H9 (cell line): Measurements from ENCODE around the gene VEGFC. TPM values are rescaled to one million over a fixed set of nuclear protein-coding genes. Genes with fewer than 3 reads are reported as not detected.

Experiments used
- DNase-seq: peaks from one replicate; pipeline ENCODE4 v3.0.0-alpha.2; 2017
- H2AFZ ChIP-seq: one replicate; pipeline ENCODE4 v1.6.1; 2013; ENCODE audit warnings: mild to moderate bottlenecking, low read length, control low read depth, moderate library complexity
- H2AK5ac ChIP-seq: 2 replicates; pipeline ENCODE4 v1.6.1; 2013; ENCODE audit warnings: low read length, control low read depth, mixed read lengths; ENCODE audit not compliant: insufficient read length
- H2BK120ac ChIP-seq: one replicate; pipeline ENCODE4 v1.6.1; 2013; ENCODE audit warnings: low read depth, mild to moderate bottlenecking, low read length, control low read depth, inconsistent platforms; ENCODE audit not compliant: poor library complexity, severe bottlenecking
- H2BK12ac ChIP-seq: 2 replicates; pipeline ENCODE4 v1.6.1; 2013; ENCODE audit warnings: low read length, control low read depth, mixed read lengths, low read depth; ENCODE audit not compliant: insufficient read length
- H2BK15ac ChIP-seq: 2 replicates; pipeline ENCODE4 v1.6.1; 2013; ENCODE audit warnings: low read depth, low read length, control low read depth
- H2BK20ac ChIP-seq: one replicate; pipeline ENCODE4 v1.6.1; 2013; ENCODE audit warnings: low read depth, mild to moderate bottlenecking, low read length, control low read depth, inconsistent platforms; ENCODE audit not compliant: poor library complexity, severe bottlenecking
- H2BK5ac ChIP-seq: 2 replicates; pipeline ENCODE4 v1.6.1; 2013; ENCODE audit warnings: low read length, control low read depth, mixed read lengths; ENCODE audit not compliant: insufficient read length
- H3K14ac ChIP-seq: 2 replicates; pipeline ENCODE4 v1.6.1; 2013; ENCODE audit warnings: low read length, control low read depth; ENCODE audit not compliant: insufficient read depth
- H3K18ac ChIP-seq: 2 replicates; pipeline ENCODE4 v1.6.1; 2013; ENCODE audit warnings: low read depth, mild to moderate bottlenecking, mixed read lengths, low read length, control low read depth; ENCODE audit not compliant: insufficient read length
- H3K23ac ChIP-seq: 2 replicates; pipeline ENCODE4 v1.6.1; 2013; ENCODE audit warnings: low read length, control low read depth, mixed read lengths, low read depth; ENCODE audit not compliant: insufficient read length
- H3K23me2 ChIP-seq: 2 replicates; pipeline ENCODE4 v1.6.1; 2013; ENCODE audit warnings: low read depth, mild to moderate bottlenecking, mixed read lengths, low read length, control low read depth; ENCODE audit not compliant: insufficient read length, poor library complexity, severe bottlenecking
- H3K27ac ChIP-seq: 2 replicates; pipeline ENCODE4 v1.5.1; 2013; ENCODE audit warnings: low read length, control low read depth, mixed read lengths, low read depth; ENCODE audit not compliant: insufficient read length
- H3K27me3 ChIP-seq: 2 replicates; pipeline ENCODE4 v1.6.1; 2013; ENCODE audit warnings: low read length, control low read depth, inconsistent platforms; ENCODE audit not compliant: insufficient read depth
- H3K4ac ChIP-seq: 2 replicates; pipeline ENCODE4 v1.6.1; 2013; ENCODE audit warnings: low read depth, mild to moderate bottlenecking, control low read depth, inconsistent platforms, low read length, moderate library complexity
- H3K4me1 ChIP-seq: 2 replicates; pipeline ENCODE4 v1.6.1; 2013; ENCODE audit warnings: low read length, control low read depth, inconsistent platforms; ENCODE audit not compliant: insufficient read depth
- H3K4me2 ChIP-seq: 2 replicates; pipeline ENCODE4 v1.6.1; 2013; ENCODE audit warnings: low read length, control low read depth, mixed read lengths; ENCODE audit not compliant: insufficient read length, insufficient read depth
- H3K56ac ChIP-seq: 2 replicates; pipeline ENCODE4 v1.6.1; 2013; ENCODE audit warnings: low read depth, mild to moderate bottlenecking, mixed read lengths, low read length, control low read depth; ENCODE audit not compliant: insufficient read length
- H3K79me1 ChIP-seq: 2 replicates; pipeline ENCODE4 v1.6.1; 2013; ENCODE audit warnings: low read depth, mild to moderate bottlenecking, moderate library complexity, low read length, control low read depth, inconsistent platforms; ENCODE audit not compliant: insufficient read depth, poor library complexity, severe bottlenecking
- H3K79me2 ChIP-seq: 2 replicates; pipeline ENCODE4 v1.6.1; 2013; ENCODE audit warnings: low read length, control low read depth, inconsistent platforms; ENCODE audit not compliant: insufficient read depth
- H3K9ac ChIP-seq: 2 replicates; pipeline ENCODE4 v1.6.1; 2013; ENCODE audit warnings: low read length, control low read depth, mixed read lengths; ENCODE audit not compliant: insufficient read length; ENCODE audit errors: extremely low read depth
- H3K9me3 ChIP-seq: one replicate; pipeline ENCODE4 v1.6.1; 2013; ENCODE audit warnings: low read depth, low read length, inconsistent platforms; ENCODE audit not compliant: control insufficient read depth
- H3T11ph ChIP-seq: one replicate; pipeline ENCODE4 v1.6.1; 2013; ENCODE audit warnings: mild to moderate bottlenecking, low read length, control low read depth, inconsistent platforms
- H4K20me1 ChIP-seq: one replicate; pipeline ENCODE4 v1.6.1; 2013; ENCODE audit not compliant: control insufficient read depth, insufficient read length, insufficient read depth
- H4K5ac ChIP-seq: 2 replicates; pipeline ENCODE4 v1.6.1; 2013; ENCODE audit warnings: low read depth, mild to moderate bottlenecking, mixed read lengths, low read length, control low read depth; ENCODE audit not compliant: insufficient read length
- H4K8ac ChIP-seq: replicated peaks from 2 replicates; pipeline ENCODE4 v1.6.1; 2013; ENCODE audit warnings: low read length, control low read depth, mixed read lengths, low read depth; ENCODE audit not compliant: insufficient read length
- H4K91ac ChIP-seq: 2 replicates; pipeline ENCODE4 v1.6.1; 2013; ENCODE audit warnings: low read depth, mild to moderate bottlenecking, moderate library complexity, mixed read lengths, low read length, control low read depth; ENCODE audit not compliant: insufficient read length
- H3K27ac Mint-ChIP-seq, 3 experiments: 2 replicates in 2 of 3; 3 replicates in 1 of 3; pipeline ENCODE4 v1.8.0; 2020 to 2021; ENCODE audit warnings: mixed read lengths in 3 of 3, mild to moderate bottlenecking in 1 of 3, moderate library complexity in 1 of 3
- H3K27me3 Mint-ChIP-seq: 2 replicates; pipeline ENCODE4 v1.8.0; 2021; ENCODE audit warnings: low read depth, mild to moderate bottlenecking, moderate library complexity, mixed read lengths
- H3K36me3 Mint-ChIP-seq, 3 experiments: 2 replicates in 2 of 3; 3 replicates in 1 of 3; pipeline ENCODE4 v1.8.0; 2020 to 2021; ENCODE audit warnings: low read depth in 3 of 3, mixed read lengths in 3 of 3; ENCODE audit not compliant: insufficient read depth in 1 of 3
- H3K4me1 Mint-ChIP-seq, 2 experiments: 2 replicates each; pipeline ENCODE4 v1.8.0; 2020; ENCODE audit warnings: mixed read lengths in 2 of 2
- H3K4me3 Mint-ChIP-seq, 2 experiments: 2 replicates in 1 of 2; 3 replicates in 1 of 2; pipeline ENCODE4 v1.8.0; 2020 to 2021; ENCODE audit warnings: mild to moderate bottlenecking in 2 of 2, mixed read lengths in 2 of 2, moderate library complexity in 1 of 2
- H3K9me3 Mint-ChIP-seq, 2 experiments: 2 replicates in 1 of 2; 3 replicates in 1 of 2; pipeline ENCODE4 v1.8.0; 2020; ENCODE audit warnings: mild to moderate bottlenecking in 2 of 2, mixed read lengths in 2 of 2, moderate library complexity in 1 of 2
- WGBS: extraction: QIAGEN DNeasy Blood & Tissue Kit; methylation state at CpG from one replicate; pipeline ENCODE4 v1.1.7; 2013; ENCODE audit warnings: missing lambda C conversion rate, low lambda C conversion rate, mixed read lengths; ENCODE audit not compliant: insufficient read length; ENCODE audit errors: extremely low coverage; 5-methylcytosine and 5-hydroxymethylcytosine counted together
- total RNA-seq: library from RNA; stranded (reverse); gene quantifications from 2 replicates; pipeline ENCODE4 v1.2.1, GENCODE V29; 2021
- TF ChIP-seq, protein P1 (sequence below): fragments of 200-600 bp; sonication (generic); conservative IDR thresholded peaks from 3 replicates; pipeline ENCODE4 v1.8.0; 2021; ENCODE audit warnings: antibody characterized with exemption, mild to moderate bottlenecking

VEGFC gene
- total RNA-seq, 1 experiment from 2014 or later = 0.46 TPM

DNA sequence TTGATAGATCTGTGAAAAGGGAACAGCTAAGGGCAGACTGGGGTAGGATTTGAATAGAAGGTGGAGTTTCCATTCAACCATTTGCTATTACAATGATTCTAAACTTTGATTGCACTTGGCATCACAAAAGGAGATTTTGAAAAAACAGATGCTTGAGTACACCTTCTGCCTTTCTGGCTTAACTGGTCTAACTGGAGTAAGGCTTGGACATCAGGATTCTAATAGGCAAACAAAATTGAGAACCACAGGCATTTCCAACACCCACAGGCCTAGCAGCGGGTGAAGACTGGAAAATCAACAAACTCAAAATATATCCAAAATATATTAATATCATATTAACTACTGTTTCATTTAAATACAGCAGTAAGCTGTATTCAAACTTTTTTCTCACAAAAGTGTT is 1.9 kb upstream of the VEGFC start:
- Histone ChIP-seq H3K27me3 (peaks cover 2% of the 10 kb centered on the region; the same call in 1 of the 2 replicates), H3K4me2 (no peak overlapping the region), H2AFZ (no peak overlapping the region)

More for the DNA sequence above, 1.9 kb upstream of the VEGFC start:
- H2BK20ac ChIP-seq = no peak overlapping the region
- Mint-ChIP-seq H3K9me3 (no peaks in the 10 kb centered on the region), H3K36me3 (no peaks in the 10 kb centered on the region), H3K4me1 (peaks cover 8 to 11% of the 10 kb centered on the region in 2 experiments; a peak in 3 of 4 replicates), H3K27me3 (peaks cover 47% of the 10 kb centered on the region), H3K4me3 (no peak overlapping the region), H3K27ac (no peak overlapping the region)
- H3K4ac ChIP-seq = no peak overlapping the region
- no peak overlapping the region for H2BK12ac ChIP-seq
- H4K8ac ChIP-seq = no peak overlapping the region
- peaks cover 5% of the 10 kb centered on the region for H3K23me2 ChIP-seq
- H2BK120ac ChIP-seq = no peak overlapping the region
- H3K9me3 ChIP-seq = no peaks in the 10 kb centered on the region
- no peak overlapping the region for H3K27ac ChIP-seq
- H3K4me1 ChIP-seq = no peaks in the 10 kb centered on the region
- no peak overlapping the region for H2AK5ac ChIP-seq
- WGBS = no CpG with 5 or more reads among the region's 1 CpG
- no peak overlapping the region for H4K91ac ChIP-seq
- no peak overlapping the region for H3K18ac ChIP-seq
- no peak overlapping the region for H4K5ac ChIP-seq
- H2BK5ac ChIP-seq = no peak overlapping the region
- H3K56ac ChIP-seq = no peak overlapping the region
- TF ChIP-seq, protein P1, sequence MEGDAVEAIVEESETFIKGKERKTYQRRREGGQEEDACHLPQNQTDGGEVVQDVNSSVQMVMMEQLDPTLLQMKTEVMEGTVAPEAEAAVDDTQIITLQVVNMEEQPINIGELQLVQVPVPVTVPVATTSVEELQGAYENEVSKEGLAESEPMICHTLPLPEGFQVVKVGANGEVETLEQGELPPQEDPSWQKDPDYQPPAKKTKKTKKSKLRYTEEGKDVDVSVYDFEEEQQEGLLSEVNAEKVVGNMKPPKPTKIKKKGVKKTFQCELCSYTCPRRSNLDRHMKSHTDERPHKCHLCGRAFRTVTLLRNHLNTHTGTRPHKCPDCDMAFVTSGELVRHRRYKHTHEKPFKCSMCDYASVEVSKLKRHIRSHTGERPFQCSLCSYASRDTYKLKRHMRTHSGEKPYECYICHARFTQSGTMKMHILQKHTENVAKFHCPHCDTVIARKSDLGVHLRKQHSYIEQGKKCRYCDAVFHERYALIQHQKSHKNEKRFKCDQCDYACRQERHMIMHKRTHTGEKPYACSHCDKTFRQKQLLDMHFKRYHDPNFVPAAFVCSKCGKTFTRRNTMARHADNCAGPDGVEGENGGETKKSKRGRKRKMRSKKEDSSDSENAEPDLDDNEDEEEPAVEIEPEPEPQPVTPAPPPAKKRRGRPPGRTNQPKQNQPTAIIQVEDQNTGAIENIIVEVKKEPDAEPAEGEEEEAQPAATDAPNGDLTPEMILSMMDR = no peak
- no peak overlapping the region for H3K23ac ChIP-seq
- no peak overlapping the region for H3K14ac ChIP-seq
- H3K79me1 ChIP-seq = no peaks in the 10 kb centered on the region
- no peak overlapping the region for H2BK15ac ChIP-seq
- no peaks in the 10 kb centered on the region for H4K20me1 ChIP-seq
- H3K79me2 ChIP-seq = no peaks in the 10 kb centered on the region
- H3K9ac ChIP-seq = no peak overlapping the region
- DNase-seq = no peak
- no peak overlapping the region for H3T11ph ChIP-seq
